DMS79 treated with DMSO at 0.1 percent for 48 hours (cell line): ENCODE data around the gene PLEKHM1.

Source experiments
- DNase-seq: peaks from one replicate; lab custom pipeline; 2025; lab: John Stamatoyannopoulos, UW

PLEKHM1 gene

DNA sequence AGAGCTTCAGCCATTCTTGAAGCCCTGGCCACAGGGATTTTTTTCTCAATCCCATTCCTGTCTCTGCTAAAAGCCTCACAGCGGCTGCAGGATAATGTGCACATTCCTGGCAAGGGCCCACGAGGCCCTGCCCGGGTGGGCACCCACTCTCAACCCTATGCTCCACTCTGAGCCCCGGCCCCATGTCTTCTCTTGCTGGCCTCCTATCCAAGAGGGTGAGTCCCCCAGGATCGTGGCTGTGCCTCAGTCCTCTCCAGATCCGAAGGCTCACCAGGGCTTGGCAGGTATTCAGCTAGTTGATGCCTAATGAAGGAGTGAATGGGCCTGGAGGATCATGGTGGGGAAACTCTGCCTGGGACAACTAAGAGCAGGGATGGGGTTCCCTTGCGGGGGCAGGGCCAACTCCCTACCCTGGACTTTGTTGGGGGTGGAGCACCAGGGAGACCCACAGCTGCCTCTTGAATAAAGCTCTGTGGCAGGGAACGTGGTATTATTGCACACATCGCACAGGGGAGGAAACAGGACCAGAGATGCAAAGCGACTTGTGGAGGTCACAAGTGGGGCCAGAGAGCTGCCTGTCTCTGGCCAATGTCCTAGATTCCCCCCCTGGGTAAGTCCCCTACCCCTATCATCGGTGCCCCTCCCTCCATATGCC, 63.2 kb downstream of the PLEKHM1 start:
- DNase-seq, result no peak

DNA sequence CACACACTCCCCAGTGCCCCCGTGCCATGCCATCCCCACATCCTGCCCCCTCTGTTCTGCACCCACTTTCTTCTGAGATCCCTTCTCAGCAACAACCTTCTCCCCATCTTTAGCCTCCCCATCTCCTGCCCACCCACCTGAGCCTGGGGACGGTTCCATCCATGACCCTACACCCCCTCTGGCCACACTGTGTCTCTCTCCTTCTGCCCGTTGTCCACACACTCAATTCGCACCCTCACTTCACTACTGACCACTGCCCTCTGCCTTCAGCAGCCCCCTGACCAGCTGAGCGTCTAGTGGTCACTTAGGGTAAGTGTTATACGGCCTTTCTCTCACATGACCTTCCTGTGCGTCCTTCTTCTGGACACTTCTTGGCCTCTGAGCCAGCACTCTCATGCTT, 64.0 kb downstream of the PLEKHM1 start:
- DNase-seq, result no peak

DNA sequence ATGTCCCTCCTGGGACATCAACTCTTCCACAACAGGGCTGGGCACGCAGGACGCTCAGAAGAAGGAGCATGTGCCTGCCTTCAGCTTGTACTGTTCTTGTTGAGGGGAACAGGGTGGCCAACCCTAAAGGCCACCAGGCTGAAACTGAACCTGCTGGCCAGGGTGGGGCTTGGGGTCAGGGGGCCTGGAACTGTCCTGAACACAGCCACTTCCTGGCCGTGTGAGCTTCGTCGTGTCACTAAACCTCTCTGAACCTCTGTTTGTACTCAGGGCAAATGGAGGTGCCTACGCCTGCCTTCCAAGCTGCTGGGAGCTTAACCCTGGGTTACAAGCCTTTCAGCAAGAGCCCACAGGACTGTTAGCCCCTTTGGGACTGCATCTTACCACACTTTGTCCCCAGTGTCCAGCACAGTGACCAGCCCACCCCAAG, 64.5 kb downstream of the PLEKHM1 start:
- no peak for DNase-seq

DNA sequence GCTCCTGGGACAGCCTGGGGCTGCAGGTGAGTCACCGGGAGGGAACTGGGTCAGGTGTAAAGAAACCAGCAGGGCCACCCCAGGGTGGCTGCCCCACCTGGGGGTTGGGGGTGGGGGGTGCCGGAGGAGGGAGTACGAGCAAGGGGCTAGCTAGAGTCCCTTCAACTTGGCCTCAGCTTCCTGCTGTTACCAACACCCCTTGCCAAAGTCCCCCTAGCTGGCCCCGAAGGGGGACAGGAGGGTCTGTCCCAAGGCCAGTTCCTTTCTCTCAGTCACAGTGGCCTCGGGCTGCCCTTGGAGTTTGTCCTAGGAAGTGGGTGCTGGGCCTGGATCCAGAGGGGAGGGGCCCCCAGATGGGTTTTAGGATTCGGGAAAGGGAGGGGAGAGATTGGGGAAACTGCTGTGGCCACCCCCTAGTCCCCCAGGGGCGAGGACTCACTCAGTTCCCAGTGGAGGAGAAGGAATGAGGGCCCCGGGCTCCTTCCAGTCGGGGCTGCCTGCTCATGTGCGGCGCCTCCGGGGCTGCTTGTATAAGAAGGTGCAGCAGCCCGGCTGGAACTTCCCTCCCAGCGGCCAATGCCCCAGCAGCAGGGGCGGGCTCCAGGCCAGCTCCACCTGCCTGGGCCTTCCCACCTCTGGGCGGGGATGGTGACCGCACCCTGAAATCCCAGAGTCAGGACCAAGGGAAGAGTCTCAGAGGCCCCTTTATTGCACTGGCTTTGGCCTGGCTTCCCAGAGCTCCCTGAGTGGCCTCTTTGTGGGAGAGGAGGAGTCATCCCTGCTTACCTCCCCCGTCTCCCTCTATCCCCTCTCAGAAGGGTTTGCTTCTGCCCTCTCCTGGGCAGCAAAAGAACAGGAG, 65.2 kb downstream of the PLEKHM1 start:
- DNase-seq, result peak; percentile 84

DNA sequence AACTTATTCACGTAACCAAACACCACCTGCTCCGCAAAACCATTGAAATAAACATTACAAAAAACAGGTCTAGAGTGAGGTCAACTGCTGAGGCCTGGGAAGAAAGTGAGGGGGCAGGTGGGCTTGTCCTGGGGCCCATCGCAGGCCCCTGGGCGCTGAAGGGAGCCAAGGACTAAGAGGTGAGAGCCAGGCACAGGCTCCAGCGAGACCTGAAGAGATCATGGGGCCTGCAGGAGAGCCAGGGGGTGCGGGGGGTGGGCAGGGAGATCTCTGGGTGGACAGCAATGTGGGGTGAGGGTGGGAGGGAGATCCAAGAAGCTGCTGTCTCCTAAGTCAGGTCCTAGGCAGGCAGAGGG, 65.8 kb downstream of the PLEKHM1 start:
- DNase-seq, result no peak

DNA sequence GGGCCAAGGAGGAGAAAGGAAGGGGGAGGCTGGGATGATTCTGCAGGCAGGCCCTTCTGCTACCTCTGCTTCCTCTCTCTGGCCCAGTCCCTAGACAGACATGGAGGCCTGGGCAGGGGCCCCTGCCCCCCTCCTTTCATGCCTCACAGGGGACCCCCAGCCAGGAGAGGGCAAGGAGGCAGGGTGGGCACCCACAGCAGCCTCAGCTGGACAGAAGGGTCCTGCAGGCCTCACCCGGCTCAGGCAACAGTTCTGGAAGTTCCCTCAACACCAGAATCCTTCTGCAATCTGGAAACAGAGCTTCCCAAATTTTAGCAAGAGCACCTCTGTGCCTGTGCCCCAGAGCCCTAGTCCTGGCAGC, 66.6 kb downstream of the PLEKHM1 start:
- no peak for DNase-seq

DNA sequence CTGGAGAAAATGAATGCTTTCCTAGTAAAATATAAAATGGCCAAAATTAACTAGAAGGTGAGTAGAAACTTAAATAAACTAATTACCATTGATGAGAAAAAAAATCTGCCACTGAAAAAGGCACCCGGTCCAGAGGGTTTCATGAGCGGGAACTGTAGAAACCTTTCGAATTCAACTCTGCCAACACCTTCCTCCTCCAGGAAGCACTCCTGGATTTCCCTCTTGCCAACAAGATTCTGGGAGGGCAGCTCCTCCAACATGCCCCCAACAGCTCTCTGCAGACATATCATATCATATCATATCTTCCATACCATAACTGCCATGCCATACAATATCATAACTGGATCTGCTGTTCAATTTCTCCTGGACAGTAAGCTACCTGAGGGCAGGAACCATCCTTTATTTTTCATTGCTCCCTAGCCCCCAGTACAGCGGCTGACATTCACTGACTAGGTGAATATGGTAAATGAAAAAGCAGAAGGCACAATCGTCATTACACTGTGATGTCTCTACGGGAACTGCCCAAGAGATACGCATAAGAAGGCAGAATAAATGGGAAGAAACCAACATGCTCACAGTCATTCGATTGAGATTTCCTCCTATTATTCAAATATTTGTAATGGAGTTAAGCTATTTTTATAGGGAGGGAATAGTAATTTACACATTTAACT, 67.1 kb downstream of the PLEKHM1 start:
- DNase-seq, result no peak

DNA sequence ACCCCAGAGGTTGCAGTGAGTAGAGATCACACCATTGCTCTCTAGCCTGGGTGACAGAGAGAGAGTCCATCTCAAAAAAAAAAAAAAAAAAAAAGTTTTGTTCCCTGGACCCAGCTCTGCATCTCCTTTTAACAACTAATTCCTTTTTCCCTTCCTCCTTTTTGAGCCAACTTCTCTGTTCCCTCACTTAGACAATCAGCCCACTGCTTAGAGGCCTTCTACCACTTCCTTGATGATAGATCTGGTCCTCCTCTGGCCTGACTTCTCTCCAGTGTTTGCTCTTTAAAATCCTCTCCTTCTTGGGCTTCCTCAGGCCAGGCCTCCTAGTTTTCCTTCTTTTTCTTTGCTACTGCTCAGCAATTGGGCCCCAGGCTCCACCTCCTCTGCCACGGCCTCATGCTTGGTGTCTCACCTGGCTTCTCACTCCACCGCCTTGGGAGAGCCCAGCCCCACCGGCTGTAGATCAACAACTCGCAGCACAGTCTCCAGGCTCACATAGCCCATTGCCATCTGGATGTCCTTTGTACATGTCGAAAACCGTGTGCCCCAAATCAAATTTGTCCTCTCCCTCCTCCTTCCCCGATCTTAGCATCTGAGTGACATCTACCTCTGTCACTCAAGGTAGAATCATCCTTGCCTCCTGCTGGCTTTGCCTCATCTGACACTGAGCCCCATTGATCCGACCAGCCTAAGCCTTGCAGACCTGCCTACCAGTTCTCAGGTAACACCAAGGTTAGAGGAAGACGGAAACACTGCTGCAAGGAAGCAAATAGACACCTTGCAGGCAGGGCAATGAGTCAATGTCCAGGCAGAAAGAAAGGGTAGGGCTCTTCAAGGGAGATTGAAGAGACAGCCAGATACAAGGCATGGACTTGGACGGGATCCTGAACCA, 75.3 kb downstream of the PLEKHM1 start:
- DNase-seq, result no peak

DNA sequence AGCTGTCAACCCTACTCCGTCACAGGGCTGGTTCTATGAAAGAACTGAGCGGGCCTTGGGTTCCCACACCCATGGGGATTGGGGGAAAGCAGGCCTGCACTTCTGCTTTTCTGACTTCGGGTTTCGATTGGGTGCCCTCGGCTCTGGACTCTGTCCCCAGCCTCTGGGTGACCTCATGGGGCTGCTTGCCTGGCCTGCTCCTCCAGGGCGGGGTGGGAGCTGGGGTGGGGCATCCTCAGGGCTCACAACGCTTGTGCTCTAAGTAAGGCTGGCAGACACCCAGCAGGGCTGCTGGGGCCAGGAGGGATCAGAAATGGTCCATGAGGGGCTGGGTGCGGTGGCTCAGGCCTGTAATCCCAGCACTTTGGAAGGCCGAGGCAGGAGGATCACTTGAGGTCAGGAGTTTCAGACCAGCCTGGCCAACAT, 77.0 kb downstream of the PLEKHM1 start:
- no peak for DNase-seq

DNA sequence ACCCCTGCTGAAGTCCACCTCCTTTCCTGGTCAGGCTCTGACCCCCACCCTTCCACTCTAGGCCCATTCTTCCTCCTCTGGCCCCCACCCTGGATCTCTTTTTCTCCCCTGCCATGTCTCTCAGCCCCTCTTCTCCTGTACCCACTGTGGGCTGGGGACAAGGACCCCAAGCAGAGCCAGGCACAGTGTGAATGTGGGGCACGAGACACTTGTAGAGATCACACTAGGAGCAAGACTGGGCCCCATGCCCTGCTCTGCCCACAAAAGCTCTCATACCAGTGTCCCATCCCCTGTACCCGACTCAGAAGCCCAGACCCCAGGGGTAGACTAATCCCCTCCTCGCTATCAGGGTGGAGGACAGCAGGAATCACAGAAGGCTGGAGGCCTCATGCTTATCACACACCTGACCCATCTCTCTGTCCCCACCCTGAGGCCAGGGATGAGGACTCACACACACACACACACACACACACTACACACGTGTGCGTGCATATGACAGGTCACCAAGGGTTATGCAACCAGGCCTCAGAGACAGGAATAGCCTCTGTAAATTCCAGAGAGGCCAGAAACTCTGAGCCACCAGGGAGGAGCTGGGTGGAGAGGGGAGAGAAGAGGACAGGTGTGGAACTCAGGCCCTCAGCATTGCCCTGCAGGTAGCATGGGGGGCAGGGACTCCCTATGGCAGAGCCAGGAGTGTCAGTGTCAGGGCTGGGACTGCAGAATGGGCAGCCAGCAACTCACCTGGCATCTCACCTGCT, 79.0 kb downstream of the PLEKHM1 start:
- DNase-seq, result no peak

DNA sequence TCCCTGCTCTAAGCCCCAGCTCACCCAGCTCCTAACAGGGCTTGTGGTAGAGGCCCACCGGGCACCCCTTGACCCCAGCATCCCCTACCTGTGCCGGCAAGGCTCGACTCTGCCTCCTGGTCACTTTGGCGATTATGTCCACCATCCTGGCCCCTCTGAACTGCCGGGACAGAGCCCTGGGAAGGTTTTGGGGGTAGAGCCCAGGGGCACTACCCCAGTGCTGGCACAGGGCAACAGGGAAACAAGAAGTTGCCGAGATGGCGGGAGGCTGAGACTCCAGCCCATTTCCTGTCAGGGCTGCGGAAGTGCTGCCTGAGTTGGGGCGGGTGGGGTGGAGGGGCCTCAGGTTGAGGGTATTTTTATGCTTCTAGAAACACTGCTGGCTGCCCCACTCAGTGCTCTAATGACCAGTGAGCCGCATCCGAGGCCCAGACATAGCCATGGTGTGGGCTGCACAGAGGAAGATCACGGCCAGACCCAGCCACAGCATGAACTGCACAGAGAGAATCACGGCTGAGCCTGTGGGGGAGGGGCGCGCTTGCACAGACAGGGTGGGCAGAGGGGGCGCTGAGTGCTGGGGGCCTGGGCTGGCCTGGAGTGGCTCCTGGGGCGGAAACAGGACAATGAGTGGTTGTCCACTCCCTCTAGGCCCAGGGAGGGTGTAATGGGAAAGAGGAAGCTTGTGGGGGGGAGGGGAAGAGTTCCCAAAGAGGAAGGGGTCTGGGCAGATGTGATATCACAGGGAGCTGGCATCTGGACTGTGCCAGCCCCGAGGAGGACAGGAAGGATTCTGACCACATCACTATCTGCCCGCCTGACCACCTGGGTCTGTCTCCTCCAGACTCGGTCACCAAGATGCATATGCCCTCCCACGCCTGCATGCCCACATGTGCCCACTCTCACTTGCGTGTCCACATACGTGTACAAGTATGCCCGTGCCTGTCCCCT, 80.1 kb downstream of the PLEKHM1 start:
- DNase-seq, result no peak

DNA sequence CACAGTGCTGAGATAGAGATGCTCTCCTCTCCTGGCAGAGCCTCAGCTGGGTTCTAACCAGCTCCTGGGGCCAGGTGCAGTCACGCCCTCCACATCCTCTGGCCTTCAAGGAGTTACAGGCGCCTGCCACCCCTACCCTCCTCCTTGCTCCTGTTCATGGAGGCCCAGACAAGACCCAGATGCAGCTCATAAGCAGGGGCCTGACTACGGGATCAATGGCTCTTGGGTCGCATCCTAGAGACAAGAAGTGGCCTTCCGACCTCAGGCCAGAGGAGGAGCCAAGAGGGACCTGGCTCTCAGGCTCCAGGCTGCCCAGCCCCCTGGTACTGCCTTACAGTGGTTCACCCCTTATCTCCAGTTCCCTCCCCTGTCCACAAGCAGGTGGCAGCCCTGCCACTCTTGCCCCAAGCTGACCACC, 80.9 kb downstream of the PLEKHM1 start:
- DNase-seq, result no peak

DNA sequence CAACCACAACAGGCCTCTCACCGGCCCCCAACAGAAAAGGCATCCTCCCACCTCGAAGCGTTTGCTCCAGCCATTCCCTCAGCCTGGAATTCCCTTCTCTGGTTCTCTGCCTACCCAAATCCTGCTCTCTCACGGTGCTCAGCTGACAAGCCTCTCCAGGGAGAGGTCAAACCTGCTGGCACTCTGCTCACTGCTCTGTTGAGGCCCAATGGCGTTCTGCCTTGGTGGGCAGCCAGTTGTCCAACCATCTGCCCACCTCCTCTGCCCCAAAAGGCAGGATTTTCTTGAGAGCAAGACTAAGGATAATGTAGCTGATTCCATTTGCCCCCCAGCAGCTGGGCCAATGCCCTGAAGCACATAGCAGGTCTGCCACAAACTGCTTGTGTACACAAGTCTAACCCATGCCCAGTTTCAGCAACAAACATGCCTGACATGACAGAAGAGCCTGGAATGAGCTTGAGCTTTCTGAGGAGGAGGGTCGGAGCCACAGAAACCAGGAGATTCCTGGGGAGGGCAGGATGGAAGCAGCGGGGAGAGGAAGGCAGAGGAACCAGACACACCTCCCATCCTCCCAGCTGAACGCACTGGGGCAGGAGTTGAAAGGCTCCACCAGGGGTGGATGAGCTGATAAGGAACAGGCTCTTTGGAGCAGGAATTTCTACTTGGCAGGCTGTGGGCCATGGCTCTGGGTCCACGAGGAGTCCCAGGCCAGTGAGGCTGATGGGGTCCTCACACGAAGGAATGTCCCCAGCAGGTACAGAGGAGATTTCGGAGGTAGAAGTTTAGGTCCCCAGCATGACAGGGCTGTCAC, 81.7 kb downstream of the PLEKHM1 start:
- DNase-seq, result no peak

DNA sequence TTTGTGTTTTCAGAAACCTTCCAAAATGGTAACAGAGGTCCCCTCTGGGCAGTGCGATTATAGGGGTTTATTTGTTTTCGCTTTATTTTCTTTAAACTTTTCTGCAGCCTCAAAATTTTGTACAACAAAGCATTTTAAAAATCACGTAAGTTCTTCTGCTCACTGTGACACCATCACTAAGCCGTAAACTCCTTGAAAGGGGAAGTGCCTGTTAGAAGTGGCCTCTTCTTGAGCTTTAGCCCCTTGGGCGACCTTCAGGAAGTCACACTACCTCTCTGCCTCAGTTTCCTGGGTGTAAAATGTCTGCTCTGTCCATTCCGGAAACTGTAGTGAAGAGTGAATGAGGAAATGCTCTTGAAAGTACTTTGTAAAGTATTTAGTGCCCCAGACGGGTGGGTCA, 84.4 kb downstream of the PLEKHM1 start:
- no peak for DNase-seq

DNA sequence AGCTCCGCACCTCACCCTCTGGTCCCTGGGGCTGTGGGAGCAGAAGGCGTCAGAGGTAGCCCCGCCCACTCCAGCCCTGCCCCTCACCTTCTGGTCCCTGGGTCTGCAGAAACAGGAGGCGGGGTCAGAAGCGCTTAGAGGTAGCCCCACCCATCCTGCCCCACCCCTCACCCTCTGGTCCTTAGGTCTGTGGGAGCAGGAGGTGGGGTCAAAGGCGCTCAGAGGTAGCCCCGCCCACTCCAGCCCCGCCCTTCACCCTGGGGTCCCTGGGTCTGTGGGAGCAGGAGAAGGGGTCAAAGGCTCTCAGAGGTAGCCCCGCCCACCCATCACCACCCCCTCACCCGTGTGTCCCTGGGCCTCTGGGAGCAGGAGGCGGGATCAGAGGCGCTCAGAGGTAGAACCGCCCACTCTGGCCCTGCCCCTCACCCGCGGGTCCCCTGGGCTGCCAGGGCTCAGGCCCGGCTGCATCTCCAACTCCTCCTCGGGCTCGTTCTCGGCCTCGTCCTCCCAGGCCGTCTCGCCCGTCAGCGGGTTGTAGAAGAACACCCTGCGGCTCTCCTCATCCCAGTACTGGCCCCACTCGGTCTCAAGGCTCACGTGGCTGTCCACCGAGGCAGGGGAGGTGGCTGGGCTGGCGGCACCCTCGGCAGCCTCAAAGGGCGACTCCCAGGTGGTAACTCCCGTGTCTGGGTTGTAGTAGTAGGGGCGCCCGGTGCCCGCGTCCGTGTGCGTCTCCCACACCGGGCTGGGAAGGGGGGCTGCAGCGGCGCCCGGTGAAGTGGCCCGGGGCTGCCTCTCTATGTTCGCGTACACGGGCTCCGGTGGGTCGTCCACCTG, 85.1 kb downstream of the PLEKHM1 start:
- DNase-seq, result no peak

DNA sequence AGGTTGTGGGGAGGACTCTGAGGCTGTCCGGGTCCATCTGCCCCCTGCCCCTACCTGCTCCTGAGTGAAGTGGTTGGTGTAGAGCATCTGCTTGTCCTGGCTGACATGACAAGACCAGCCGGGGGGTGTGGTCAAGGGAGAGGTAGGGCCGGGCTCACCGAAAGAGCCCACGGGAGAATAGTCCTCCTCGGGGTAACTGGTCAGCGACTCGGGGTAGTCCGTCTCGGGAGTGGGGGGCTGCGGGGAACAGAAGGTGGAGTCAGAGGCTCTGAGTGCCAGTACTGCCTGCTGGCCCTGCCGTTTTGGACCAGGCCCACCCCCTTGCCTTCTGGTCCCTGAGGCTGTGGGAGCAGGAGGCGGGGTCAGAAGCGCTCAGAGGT, 85.7 kb downstream of the PLEKHM1 start:
- DNase-seq, result no peak

DNA sequence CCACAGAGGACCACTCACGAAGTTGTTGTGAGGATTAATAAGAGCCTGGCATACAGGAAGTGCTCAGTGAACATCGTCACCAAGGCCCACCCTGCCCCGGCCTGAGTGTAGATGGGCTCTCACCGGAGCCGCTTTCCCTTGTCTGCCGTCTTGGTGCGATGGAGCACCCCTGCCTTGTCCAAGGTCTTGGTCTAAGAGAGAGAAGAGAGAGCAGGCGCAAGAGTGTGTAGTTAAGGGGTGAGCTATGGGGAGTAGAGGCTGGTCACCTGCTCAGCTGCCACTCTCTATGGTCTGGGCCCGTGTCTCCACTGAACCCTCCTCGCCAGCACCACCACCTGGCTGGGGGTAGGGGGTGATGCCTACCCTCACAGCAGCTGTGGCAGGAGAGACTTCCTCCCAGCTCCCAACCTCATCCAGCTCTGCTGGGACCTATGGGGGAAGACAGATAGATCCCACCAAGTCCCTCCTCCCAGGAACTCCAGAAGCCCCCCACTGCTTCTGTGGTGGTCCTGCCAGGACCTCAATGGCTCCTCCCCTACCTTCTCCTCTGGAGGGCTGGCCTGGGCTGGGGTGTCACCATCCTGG, 86.5 kb downstream of the PLEKHM1 start:
- no peak for DNase-seq

DNA sequence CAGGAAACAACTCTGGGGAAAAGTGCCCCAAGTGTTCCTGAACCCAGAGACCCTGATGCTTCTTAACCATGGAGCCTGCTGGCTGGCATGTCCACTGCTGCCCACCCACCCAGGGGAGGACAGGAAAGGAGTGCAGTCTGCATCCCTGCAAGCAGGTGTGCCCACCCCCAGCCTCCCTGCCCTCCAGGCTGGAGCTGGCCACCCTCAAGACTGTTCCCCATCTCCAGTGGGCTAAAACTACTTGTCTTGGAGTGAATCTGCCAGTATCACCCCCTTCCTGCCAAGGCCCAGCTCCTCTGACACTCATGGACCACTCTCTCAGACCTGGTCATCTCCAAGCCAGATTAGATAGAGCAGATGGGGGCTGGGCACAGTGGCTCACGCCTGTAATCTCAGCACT, 87.6 kb downstream of the PLEKHM1 start:
- no peak for DNase-seq
